ENCODE data around the gene DRAXIN.

The DRAXIN gene

DNA sequence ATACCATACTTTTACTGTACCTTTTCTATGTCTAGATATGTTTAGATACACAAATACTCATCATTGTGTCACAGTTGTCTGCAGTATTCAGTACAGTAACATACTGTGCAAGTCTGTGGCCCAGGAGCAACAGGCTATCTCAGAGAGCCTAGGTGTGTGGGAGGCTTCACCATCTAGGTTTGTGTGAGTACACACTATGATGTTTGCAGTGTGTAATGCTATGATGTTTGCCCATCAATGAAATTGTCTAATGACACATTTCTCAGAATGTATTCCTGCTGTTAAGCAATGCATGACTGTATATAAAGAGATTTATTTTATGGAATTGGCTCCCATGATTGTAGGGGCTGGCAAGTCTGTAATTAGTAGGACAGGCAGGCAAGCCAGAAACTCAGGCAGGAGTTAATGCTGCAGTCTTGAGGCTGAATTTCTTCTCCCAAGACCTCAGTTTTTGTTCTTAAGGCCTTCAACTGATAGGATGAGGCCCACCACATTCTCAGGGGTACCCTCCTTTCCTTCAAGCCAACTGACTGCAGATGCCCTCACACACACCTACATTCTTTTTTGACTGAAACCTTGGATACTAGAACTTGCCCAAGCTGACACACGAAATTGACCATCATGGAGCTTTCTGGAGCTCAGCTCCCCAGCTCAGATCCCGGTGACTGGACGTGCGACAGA lies 36.8 kb downstream of the DRAXIN start:
- Histone ChIP-seq H3K9ac (no peak overlapping the region), H3K4me1 (ENCODE audit: low read depth, poor library complexity, severe bottlenecking) (no peaks in the 10 kb centered on the region), H3K4me2 (no peak overlapping the region), H2AFZ (ENCODE audit: low read depth) (no peak overlapping the region), H3K4me3 (IDR thresholded peaks at IDR 0.05; ENCODE audit: insufficient read depth, low read depth, low read length) (no peak overlapping the region), H3K36me3 (ENCODE audit: insufficient read depth) (no peaks in the 10 kb centered on the region), H4K20me1 (ENCODE audit: insufficient read depth) (no peaks in the 10 kb centered on the region), H3K27ac (no peak overlapping the region), H3K79me2 (ENCODE audit: insufficient read depth, low read depth) (no peaks in the 10 kb centered on the region), H3K27me3 (ENCODE audit: insufficient read depth, low read depth) (peaks cover 23% of the 10 kb centered on the region; the same call in 1 of the 2 replicates)
- TF ChIP-seq, protein P1, sequence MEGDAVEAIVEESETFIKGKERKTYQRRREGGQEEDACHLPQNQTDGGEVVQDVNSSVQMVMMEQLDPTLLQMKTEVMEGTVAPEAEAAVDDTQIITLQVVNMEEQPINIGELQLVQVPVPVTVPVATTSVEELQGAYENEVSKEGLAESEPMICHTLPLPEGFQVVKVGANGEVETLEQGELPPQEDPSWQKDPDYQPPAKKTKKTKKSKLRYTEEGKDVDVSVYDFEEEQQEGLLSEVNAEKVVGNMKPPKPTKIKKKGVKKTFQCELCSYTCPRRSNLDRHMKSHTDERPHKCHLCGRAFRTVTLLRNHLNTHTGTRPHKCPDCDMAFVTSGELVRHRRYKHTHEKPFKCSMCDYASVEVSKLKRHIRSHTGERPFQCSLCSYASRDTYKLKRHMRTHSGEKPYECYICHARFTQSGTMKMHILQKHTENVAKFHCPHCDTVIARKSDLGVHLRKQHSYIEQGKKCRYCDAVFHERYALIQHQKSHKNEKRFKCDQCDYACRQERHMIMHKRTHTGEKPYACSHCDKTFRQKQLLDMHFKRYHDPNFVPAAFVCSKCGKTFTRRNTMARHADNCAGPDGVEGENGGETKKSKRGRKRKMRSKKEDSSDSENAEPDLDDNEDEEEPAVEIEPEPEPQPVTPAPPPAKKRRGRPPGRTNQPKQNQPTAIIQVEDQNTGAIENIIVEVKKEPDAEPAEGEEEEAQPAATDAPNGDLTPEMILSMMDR (conservative IDR thresholded peaks at IDR 0.05; ENCODE audit: low read depth, low read length) = no peak

DNA sequence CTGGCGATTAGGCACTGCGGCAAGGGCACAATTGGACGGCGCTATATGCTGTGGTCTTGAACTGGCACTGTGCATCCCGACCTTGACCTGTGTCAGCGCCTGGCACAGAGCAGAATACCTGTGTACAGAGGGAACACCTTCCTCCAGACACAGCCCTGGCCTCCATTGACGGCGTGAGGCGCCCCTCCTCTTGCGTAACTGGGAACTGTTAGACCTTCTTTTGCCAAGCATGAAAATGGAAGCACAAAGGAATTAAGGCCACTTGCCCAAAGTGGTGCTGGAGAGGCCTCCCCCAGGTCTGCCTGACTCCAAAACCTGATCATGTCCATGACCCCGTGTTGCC lies 37.6 kb downstream of the DRAXIN start:
- Histone ChIP-seq H3K79me2 (ENCODE audit: insufficient read depth, low read depth) (no peaks in the 10 kb centered on the region), H4K20me1 (ENCODE audit: insufficient read depth) (no peaks in the 10 kb centered on the region), H3K4me2 (no peak overlapping the region), H3K36me3 (ENCODE audit: insufficient read depth) (no peaks in the 10 kb centered on the region), H3K27ac (no peak overlapping the region), H3K4me1 (ENCODE audit: low read depth, poor library complexity, severe bottlenecking) (no peaks in the 10 kb centered on the region), H3K9ac (no peak overlapping the region), H2AFZ (ENCODE audit: low read depth) (no peak overlapping the region), H3K4me3 (IDR thresholded peaks at IDR 0.05; ENCODE audit: insufficient read depth, low read depth, low read length) (no peak overlapping the region), H3K27me3 (ENCODE audit: insufficient read depth, low read depth) (peaks cover 20% of the 10 kb centered on the region; the same call in 1 of the 2 replicates)
- TF ChIP-seq, protein P1 (conservative IDR thresholded peaks at IDR 0.05; ENCODE audit: low read depth, low read length) = no peak

DNA sequence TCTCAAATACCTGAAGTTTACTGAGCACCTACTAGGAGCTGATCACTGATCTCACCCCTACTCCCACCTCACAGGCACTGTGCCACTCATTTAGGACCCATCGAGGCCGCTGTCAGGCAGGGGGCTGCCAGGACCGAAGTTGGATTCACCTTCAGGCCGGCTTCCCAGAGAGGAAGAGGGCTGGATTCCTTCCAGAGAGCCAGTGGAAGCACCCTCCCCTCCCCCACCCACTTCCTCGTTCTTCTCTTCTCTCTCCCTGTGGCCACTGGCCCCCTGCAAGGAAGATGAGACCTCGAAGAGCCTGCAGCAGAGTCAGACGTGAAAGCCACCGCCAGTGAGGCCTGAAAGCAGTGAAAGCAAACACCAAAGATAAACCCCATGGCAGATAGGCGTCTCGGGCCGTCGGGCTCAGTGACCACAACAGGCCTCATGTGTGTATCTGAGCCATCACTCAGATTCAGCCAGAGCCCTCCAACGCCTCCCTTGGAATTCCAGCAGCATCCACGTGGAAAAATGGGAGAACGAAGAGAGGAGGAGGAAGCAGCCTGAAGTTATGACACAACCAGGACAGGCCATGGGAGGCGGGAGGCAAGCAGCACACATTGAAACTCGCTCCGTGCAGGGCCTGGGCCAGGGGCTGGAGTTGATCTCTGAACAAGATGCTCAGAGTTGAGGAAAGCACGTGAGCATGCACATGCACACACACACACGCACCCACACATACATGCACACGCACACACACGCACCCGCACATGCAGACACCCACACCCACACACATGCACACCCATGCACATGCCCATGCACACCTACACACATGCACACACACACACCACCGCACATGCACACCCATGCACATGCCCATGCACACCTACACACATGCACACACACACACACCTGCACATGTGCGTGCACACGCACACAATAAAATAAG lies 38.3 kb downstream of the DRAXIN start:
- Histone ChIP-seq H3K4me1 (ENCODE audit: low read depth, poor library complexity, severe bottlenecking) (no peaks in the 10 kb centered on the region), H3K27me3 (ENCODE audit: insufficient read depth, low read depth) (peaks cover 14% of the 10 kb centered on the region; the same call in 1 of the 2 replicates), H4K20me1 (ENCODE audit: insufficient read depth) (no peaks in the 10 kb centered on the region), H3K27ac (no peak overlapping the region), H2AFZ (ENCODE audit: low read depth) (no peak overlapping the region), H3K9ac (no peak overlapping the region), H3K4me2 (no peak overlapping the region), H3K4me3 (IDR thresholded peaks at IDR 0.05; ENCODE audit: insufficient read depth, low read depth, low read length) (no peak overlapping the region), H3K79me2 (ENCODE audit: insufficient read depth, low read depth) (no peaks in the 10 kb centered on the region), H3K36me3 (ENCODE audit: insufficient read depth) (no peaks in the 10 kb centered on the region)
- TF ChIP-seq, protein P1 (conservative IDR thresholded peaks at IDR 0.05; ENCODE audit: low read depth, low read length) = no peak

DNA sequence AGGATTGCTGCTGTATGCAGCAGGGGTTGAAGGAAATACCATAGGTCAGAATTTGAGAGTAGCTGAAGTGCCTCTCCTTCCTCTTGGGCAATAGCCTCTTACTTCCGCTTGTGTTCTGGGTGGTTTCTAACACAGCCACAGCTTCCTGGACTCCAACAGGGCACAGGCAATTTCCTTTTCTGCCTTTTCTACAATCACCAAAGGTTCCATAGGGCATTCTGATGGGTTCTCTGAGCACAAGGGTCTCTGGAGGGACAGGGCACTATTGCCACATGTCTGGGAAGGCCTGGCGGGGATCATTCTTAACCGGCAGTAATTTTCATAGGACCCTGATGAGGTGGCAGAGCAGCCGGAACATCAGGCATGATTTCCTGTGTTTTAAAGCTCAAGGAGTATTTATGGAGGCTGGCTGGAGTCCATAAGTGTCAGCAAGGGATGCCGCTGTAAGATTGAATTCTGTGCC lies 39.0 kb downstream of the DRAXIN start:
- H3K4me1 ChIP-seq (ENCODE audit: low read depth, poor library complexity, severe bottlenecking) = peaks cover under 1% of the 10 kb centered on the region
- no peak overlapping the region for H3K4me3 ChIP-seq (IDR thresholded peaks at IDR 0.05; ENCODE audit: insufficient read depth, low read depth, low read length)
- TF ChIP-seq, protein P1 (conservative IDR thresholded peaks at IDR 0.05; ENCODE audit: low read depth, low read length) = no peak
- no peaks in the 10 kb centered on the region for H3K79me2 ChIP-seq (ENCODE audit: insufficient read depth, low read depth)
- H3K27me3 ChIP-seq (ENCODE audit: insufficient read depth, low read depth) = peaks cover 9% of the 10 kb centered on the region; the same call in 1 of the 2 replicates
- no peak overlapping the region for H2AFZ ChIP-seq (ENCODE audit: low read depth)
- H4K20me1 ChIP-seq (ENCODE audit: insufficient read depth) = no peaks in the 10 kb centered on the region
- no peak overlapping the region for H3K4me2 ChIP-seq
- H3K27ac ChIP-seq = no peak overlapping the region
- no peaks in the 10 kb centered on the region for H3K36me3 ChIP-seq (ENCODE audit: insufficient read depth)
- H3K9ac ChIP-seq = no peak overlapping the region

All from KMS-11 (cell line).